T follicular helper cell (primary cell): ENCODE results near the gene NDUFS4.
A peak's percentile ranks its signal among the peaks of the same experiment; 100 is the strongest.
"Not testable (repeated sequence)": the region's sequence is repeated elsewhere in the genome, so short reads cannot be mapped to it uniquely, and the experiment has no call there.

Experiments
- DNase-seq: peaks from one replicate; pipeline ENCODE4 v3.0.0-alpha.2; 2020; ENCODE audit warnings: low read depth
- total RNA-seq, 2 experiments: gene quantifications; one replicate each; lab custom pipeline; 2026; lab: John Stamatoyannopoulos, UW

NDUFS4 gene
- total RNA-seq, result 14.7 to 24.1 reads per million in 2 experiments

DNA sequence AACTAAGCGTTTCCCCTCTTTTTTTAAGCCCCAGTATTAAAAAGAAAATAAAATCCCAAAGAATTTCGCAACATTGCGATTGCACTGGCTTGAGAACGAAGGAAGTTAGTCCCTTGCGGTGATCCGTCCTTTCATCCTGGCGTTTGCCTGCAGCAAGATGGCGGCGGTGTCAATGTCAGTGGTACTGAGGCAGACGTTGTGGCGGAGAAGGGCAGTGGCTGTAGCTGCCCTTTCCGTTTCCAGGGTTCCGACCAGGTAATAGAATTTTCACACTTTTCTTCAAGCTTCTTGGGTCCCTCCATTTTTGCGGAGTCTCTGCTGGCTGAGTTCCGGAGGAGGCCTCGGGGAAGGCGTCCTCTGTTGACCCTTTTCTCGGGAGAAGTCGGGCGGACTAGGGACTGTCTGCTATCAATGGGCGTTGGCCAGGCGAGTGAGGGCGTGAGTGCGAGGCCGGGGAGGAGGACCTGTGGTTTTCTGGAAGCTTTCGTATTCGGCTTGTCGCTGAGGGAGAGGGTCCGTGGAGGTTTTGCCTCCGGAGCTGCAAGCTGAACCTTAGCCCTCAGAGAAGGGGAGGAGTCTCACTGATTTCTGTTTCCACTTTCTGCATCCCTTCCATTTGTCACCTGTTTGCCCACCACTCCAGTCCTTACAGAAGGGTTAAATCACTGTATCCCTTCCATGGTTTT, at the start of gene NDUFS4:
Gene NDUFS4 (plus strand): TSS at position 134 of the 686 bp plus-strand sequence. CDS start 24 bp downstream, at position 158.
- peak; percentile 62 for DNase-seq

DNA sequence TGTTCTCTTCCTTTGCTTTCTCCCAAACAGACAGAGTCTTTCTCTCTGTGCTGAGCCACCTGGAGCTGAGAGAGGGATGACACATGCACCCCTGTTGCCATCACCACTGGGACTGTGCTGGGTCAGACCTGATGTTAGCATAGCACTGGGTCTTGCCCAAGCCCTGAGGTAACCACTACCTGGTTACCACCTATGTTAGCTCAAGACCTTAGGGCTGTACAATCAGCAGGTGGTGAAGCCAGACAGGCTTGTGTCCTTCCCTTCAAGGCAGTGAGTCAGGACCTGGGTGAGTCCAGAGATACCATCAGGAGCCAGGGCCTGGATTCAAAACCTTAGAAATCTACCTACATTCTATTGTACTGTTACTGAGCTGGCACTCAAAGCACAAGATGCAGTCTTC, 47.9 kb upstream of the NDUFS4 start:
- DNase-seq, result no peak

DNA sequence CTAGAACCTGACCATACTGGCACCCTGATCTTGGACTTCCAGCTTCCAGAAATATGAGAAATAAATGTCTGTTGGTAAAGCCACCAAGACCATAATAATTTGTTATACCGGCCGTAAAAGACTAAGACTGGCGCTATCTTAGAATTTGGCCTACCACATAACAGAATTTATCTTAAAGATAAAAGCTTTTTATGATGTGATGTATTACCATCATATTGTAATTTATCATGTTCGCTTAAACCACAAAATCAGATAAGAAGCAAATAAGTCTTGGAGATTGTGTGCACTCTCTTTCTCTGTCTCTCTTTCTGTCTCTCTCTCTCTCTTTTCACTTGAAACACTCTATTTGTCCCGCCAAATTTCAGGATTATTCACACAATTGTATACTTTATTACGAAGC, 44.5 kb upstream of the NDUFS4 start:
- DNase-seq, result no peak

DNA sequence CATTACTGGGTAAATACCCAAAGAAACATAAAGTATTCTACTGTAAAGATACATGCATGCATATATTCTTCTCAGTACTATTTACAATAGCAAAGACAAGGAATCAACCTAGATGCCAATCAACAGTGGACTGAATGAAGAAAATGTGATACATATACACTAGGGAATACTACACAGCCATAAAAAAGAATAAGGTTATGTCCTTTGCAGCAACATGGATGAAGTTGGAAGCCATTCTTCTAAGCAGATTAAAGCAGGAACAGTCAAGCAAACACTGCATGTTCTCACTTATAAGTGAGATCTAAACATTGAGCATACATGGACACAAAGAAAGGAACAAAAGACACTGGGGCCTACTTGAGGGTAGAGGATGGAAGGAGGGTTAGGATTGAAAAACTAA, 39.6 kb upstream of the NDUFS4 start:
- no peak for DNase-seq

DNA sequence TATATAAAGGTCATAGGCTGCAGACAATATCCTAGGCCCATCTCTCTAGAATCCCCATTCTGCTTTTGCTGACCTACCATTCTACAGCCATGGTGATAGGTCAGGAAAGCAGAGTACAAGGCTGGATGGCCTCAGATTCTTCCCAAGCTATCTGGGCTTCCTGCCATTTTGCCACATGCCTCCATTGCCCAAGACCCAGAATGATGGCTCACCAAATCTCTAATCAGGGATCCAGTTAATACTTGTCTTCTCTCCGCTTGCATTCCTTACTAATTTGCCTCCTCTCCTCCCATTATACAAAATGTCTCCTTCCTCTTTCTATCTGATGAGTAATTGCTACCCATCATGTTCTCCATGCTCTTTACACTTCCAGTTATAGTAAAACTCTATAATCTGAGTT, 22.7 kb upstream of the NDUFS4 start:
- DNase-seq, result no peak

DNA sequence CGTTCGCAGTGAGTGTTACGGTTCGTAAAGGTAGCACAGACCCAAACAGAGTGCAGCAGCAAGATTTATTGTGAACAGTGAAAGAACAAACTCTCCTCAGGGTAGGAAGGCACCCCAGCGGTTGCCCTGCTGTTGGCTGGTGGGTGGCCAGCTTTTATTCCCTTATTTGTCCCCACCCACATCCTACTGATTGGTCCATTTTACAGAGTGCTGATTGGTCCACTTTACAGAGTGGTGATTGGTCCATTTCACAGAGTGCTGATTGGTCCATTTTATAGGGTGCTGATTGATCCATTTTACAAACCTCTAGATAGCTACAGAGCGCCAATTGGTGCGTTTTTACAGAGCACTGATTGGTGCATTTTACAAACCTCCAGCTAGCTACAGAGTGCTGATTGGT, 19.7 kb upstream of the NDUFS4 start:
- not testable (repeated sequence) for DNase-seq

DNA sequence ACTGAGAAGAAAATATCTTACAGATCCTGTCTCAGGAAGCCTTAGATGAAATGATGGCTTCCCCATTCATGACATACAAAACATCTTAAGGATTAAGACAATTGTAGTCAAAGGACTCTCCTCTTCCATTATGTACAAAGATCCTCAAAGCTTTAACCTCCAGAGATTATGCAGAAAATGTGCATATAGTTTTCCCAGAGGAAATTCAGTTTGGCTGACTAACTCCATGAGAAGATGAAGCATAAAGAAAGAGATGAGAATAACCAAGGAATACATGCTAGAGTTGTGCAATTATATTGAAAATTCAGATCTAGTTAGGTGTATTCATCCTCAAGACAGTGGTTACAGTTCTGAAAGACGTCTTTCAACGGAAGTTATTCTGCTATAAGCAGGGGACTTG, 18.6 kb upstream of the NDUFS4 start:
- DNase-seq, result no peak

DNA sequence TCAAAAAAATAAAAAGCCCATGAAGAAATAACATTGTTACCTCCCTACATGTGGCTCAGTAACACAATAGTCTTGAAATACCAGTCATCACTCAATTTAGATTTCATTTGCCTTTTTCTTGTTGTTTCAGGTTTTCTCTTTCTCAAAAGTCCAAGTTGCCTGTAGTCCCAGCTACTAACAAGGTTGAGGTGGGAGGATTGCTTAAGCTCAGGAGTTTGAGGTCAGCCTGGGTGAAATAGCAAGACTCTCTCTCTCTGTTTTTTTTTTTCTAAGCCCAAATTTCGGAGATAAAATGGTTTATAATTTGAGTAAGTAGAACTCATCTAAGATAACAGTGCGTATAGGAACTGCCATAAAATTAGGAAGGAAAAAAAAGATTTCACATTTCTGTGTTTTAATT, 17.5 kb upstream of the NDUFS4 start:
- DNase-seq, result no peak

DNA sequence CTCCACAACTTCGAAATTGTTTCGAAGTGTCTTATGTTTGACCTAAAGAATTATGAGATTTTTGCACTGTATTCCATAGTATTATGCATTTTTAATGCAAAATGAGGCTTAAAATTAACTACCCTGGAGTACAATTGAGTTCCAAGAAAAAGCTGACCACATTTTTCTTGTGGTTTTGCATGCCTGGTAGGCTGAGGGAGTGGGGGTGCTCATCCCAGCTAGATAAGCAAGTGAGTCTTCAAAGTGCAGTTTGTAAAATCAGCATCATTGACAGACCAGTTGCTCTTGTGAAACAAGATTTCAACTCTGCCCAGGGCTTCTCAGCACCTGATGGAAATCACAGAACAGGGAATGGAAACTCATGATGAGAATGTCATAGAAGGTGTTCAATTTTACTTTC, 17.0 kb upstream of the NDUFS4 start:
- DNase-seq, result no peak

DNA sequence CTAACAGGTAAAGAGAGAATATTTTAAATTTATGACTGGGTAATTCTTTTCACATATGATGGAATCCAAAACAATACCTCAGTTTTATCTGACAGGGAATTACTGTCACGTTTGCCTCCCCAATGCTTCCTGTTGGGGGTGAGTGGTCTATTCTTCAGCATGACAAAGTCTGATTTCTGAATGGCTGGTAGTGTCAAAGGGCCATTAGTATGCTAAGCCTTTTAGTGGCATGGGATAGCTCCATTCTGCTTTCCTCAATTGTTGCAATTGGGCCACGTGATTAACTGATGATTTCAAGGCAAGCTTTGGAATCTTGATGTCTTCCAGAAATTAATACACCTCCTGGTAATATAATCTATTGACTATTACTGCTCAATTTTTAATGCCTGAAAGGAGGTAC, 14.7 kb upstream of the NDUFS4 start:
- DNase-seq, result no peak

DNA sequence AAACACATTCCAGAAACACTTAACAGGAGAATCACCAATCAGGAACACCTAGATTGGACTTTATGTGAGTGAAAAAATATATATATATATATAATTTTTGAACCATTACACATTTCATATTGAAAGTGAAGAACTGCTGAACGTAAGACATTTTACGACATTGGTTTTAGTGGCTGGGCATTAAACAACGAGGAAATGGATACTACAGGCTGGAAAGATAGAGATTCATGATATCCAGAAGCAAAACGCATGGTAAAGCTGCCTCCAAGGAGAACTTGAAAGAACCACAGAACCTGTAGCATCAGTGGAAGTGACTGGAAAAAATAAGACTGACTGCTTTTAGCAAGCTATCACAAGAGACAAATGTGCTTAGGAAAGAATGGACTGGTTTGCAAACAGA, 13.2 kb upstream of the NDUFS4 start:
- no peak for DNase-seq

DNA sequence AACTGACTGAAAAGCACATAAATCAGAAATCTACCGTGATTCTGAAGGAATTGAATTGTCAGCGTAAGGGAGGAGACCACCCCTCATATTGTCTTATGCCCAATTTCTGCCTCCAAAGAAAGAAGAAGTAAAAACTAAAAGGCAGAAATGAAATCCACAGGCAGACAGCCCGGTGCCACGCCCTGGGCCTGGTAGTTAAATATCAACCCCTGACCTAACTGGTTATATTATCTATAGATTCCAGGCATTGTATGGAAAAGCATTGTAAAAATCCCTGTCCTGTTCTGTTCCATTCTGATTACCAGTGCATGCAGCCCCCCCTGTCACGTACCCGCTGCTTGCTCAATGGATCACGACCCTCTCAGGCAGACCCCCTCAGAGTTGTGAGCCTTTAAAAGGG, 11.9 kb upstream of the NDUFS4 start:
- not testable (repeated sequence) for DNase-seq

DNA sequence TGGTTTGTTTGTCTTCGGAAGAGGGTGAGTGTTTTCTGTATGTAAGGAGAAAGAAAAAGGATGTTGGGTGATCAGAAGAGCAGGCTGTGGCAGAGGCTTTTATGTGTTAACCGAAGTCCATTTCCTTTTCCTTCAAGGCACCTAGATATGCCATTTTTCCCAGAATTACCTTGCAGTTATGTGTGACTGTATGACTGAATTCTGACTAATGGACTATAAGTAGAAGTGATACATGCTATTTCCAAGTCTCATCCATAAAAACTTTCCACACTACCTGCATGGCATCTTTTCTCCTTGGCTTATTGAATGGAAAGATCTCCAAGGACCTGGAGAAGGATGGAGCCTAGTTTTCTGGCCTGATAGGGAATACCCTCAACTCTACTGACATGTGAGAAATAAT, 10.6 kb upstream of the NDUFS4 start:
- no peak for DNase-seq

DNA sequence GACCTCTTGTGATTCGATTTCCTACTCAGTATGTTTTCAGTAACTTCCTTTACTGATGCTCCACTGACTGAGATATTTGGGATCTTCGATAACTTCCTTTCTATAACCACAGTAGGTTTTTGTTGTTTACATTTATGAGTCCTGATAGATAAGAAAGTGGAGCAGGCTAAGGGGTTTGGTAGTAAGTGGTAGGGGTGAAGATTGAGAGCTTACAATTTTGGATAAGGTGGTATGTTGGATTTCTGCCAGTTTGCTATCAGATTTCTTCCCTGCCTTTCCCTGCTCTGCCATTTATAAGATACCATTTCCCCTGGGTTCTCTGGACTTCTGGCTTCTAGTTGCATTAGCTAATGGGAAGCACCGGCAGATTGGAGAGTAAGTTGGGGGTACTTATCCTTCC, 7.9 kb upstream of the NDUFS4 start:
- DNase-seq, result no peak

DNA sequence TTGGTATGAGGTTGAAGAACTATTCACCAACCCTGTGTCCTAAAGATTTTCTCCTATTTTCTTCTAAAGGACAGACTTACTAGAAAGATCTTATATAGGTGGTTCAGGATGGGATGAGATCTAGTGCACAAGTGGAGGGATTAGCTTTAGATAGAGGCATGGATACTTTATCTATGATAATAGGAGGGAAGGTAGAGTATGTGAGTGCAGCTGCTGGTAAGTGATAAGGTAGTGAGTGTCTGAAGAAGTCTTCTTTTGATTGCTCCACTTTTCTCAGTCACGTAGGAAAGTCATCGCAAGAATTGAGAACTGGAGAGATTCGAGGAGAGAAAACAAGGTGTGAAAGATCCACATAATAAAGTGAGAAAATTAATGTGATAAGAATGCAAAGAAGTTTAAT, 6.0 kb upstream of the NDUFS4 start:
- DNase-seq, result no peak

DNA sequence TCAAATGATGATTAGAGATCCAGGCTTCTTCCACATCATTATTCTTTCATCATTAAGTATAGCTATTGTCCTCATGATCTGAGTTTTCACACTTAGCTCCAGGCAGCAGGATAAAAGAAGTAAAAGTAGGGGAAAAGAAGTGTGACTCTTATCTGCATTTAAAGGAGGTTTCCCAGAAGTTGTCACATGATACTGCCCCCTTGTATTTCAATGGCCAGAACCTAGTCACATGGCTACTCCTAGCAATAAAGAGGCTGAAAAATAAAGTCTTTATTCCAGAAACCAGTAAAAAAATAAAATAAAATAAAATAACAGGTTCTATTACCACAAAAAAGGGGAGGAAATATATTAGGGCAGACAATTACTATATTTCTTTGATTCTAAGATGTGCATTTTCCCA, 5.3 kb upstream of the NDUFS4 start:
- DNase-seq, result no peak

DNA sequence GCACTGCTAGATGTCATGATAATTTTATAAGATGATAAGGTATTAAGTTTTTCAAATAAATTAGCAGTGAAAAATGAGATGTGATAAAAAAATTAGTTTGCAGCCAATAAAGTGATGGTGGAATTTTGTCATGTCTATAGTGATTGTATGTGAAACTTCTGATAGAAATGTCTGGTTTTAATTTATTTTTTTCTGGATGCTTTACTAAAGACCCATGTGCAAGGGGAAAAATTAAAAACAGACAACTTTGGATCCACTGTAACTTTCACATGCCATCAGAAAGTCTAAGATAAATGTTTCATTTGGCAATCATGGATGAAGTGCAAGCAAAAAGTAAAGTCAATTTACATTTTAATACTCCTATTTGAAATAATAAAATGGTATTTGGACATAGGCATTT, 4.4 kb upstream of the NDUFS4 start:
- no peak for DNase-seq

DNA sequence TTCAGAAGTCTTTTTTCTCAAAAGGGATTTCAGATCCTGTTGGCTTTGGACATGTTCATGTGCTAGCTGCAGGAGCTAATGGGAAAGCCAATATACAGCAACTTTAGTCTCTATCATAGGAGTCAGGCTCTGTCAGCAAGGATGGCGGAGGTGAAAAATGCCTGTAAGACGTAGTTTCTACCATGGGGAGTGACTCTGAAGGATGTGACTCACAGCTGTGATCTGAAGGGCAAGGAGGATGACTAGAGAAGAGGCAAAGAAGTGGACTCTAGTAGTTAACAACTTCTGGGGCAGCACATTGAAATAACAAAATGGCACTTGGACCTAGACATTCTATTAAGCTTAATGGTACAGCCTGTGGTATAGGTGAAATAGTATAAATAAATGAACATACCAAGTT, 3.1 kb upstream of the NDUFS4 start:
- no peak for DNase-seq

DNA sequence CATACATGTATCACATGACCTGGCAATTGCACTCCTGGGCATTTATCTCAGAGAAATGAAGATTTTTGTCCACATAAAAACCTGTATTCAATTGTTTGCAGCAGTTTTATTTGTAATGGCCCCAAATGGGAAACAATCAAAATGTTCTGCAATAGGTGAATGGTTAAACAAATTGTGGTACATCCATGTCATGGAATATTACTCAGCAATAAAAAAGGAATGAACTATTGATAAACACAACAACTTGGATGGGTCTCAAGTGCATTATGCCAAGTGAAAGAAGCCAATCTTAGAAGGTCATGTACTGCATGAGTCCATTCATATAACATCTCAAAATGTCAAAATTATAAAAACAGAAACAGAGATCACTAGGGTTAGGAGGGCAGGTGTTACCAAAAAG, 1.5 kb upstream of the NDUFS4 start:
- no peak for DNase-seq

DNA sequence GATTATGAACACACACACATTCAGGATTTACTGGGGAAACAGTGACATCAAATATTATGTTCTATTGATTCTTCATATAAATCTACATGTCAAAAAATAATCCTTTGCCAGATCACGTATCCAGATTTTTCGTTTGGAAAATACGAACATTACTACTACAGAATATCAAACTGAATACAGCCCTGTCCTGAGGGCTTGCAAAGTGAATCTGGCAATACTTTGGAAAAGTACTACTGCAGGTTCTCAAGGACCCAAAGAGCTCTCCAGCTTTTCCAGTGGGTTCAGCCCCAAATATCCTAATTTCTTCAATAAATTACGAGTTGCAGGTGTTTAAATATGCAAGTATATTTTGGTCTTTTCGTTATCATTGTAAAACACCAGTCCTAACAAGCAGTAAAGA, 411 bp upstream of the NDUFS4 start:
- no peak for DNase-seq

DNA sequence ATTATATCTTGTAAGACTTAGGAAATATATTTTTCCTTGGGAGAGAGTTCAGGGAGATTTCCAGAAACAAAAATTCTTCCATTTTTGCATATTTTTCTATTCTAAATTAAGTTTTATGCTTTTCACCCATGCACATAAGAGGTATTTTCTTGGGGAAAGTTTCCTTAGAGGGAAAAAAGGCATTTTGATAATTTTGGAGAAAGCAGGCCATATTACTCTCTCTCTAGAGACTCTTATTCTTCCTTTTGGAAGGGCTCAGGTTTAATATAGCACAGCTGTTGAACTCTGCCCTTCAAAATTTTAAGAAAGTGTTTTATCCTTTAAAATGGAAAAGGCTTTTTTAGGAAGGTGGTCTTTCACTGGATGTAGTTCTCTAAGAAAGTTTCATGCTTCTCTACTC, 8.0 kb downstream of the NDUFS4 start:
- DNase-seq, result no peak

DNA sequence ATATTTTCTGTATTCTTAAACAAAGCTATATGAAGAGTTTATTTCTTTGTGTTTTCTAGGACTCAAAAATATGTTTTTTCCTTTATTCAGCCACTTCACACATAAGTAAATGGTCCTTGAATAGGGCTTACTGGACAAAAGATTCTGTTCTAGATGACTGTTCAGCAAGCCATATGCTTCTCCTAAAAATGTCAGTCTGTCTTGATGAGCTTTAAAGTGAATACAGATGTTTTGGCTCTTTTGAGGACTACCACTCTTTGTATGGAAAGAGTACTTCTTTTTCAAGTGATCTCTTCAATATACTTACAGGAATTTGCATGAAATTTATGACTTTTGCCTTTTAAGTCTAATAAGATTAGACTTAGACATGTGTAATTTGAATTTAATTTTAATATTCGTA, 8.4 kb downstream of the NDUFS4 start:
- DNase-seq, result no peak

DNA sequence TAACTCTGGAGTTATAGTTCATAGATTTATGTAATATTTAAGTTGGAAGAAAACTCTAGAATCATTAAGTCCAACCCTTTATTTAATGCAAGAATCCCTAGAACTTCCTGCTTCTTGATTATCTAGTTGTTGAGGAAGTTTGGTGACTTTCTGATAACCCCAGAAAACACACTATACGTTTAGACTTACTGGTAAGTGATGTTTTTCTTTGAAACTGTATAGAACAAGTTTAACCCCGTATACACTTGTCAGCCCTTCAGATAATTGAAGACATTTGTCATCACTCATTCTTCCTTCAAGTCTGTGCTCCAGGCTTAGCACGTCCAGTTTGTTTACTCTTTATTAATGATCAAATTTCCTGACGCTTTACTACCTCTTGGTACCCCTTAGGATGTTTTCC, 9.0 kb downstream of the NDUFS4 start:
- DNase-seq, result no peak

DNA sequence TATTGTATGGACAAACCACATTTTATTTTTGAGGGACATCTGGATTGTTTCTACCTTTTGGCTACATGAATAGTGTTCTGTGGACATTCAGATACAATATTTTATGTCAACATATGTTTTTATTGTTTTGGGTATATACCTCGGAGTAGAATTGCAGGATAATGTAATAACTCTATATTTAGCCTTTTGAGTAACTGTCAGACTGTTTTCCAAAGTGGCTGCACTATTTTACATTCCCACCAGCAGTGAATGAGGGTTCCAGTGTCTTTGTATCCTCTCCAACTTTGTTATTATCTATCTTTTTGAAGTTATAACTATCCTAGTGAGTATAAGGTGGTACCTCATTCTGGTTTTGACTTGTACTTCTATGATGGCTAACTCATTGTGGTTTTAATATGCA, 11.0 kb downstream of the NDUFS4 start:
- no peak for DNase-seq

DNA sequence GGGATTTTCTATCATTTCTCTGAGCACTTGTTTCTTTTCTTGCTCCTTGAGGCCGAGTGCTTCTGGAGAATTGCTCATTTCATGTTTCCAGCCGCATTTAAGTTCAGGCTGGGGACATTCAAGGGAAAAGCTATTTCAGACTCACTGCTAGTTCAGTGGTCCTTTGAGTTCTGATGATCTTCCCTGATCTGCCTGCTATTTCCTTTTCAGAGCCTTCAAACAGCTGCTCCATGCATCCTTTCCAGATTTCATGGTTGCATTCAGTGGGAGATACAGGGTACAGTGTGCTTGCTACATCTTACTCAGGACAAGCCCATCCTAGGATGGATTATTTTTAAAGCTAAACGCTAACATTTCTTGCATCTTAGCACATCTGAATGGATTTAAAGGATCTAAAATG, 14.7 kb downstream of the NDUFS4 start:
- no peak for DNase-seq
